ENCODE measurements around the gene TBX1. TPM values are rescaled to one million over a fixed set of nuclear protein-coding genes. Genes with fewer than 3 reads are reported as not detected.

The TBX1 gene
- total RNA-seq, 1 experiment from 2014 or later = 12.8 TPM

- no peak for TF ChIP-seq NR2C2 (CRISPR knock-in tag; IDR thresholded peaks at IDR 0.05)
- no peak for TF ChIP-seq SMAD3 (CRISPR knock-in tag; IDR thresholded peaks at IDR 0.05; ENCODE audit: borderline replicate concordance)
- TF ChIP-seq, protein P1, sequence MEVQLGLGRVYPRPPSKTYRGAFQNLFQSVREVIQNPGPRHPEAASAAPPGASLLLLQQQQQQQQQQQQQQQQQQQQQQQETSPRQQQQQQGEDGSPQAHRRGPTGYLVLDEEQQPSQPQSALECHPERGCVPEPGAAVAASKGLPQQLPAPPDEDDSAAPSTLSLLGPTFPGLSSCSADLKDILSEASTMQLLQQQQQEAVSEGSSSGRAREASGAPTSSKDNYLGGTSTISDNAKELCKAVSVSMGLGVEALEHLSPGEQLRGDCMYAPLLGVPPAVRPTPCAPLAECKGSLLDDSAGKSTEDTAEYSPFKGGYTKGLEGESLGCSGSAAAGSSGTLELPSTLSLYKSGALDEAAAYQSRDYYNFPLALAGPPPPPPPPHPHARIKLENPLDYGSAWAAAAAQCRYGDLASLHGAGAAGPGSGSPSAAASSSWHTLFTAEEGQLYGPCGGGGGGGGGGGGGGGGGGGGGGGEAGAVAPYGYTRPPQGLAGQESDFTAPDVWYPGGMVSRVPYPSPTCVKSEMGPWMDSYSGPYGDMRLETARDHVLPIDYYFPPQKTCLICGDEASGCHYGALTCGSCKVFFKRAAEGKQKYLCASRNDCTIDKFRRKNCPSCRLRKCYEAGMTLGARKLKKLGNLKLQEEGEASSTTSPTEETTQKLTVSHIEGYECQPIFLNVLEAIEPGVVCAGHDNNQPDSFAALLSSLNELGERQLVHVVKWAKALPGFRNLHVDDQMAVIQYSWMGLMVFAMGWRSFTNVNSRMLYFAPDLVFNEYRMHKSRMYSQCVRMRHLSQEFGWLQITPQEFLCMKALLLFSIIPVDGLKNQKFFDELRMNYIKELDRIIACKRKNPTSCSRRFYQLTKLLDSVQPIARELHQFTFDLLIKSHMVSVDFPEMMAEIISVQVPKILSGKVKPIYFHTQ (CRISPR knock-in tag; IDR thresholded peaks at IDR 0.05) = no peak
- TF ChIP-seq HMGA2 (CRISPR knock-in tag; IDR thresholded peaks at IDR 0.05) = no peak
Observed at GRCh38 chr22:19815823-19816290, 55.3 kb downstream of the TBX1 start (continued).

GRCh38 chr22:19816372-19817119, 56.0 kb downstream of the TBX1 start:
- ATAC-seq (no peak), DNase-seq (ENCODE audit: low spot score) (no peak)
- H3K36me3 Mint-ChIP-seq = no peaks in the 10 kb centered on the region
- ChIA-PET POLR2A (no interaction called here), CTCF (no interaction called here)
- H3K27me3 Mint-ChIP-seq (ENCODE audit: low read depth) = no peaks in the 10 kb centered on the region; the same call in 1 of the 2 replicates
- no peaks in the 10 kb centered on the region for H3K9me3 Mint-ChIP-seq
- no peaks in the 10 kb centered on the region for H3K4me1 Mint-ChIP-seq
- TF ChIP-seq ARID4B (CRISPR knock-in tag; IDR thresholded peaks at IDR 0.05; ENCODE audit: borderline replicate concordance) (no peak), NR1H2 (CRISPR knock-in tag; IDR thresholded peaks at IDR 0.05) (no peak), ZNF219 (CRISPR knock-in tag; IDR thresholded peaks at IDR 0.05; ENCODE audit: borderline replicate concordance) (no peak), NFE2L1 (CRISPR knock-in tag; IDR thresholded peaks at IDR 0.05) (no peak), PRRX2 (CRISPR knock-in tag; IDR thresholded peaks at IDR 0.05) (no peak), SP1 (CRISPR knock-in tag; conservative IDR thresholded peaks at IDR 0.05) (no peak), ZNF416 (CRISPR knock-in tag; IDR thresholded peaks at IDR 0.05) (no peak), JUN (CRISPR knock-in tag; IDR thresholded peaks at IDR 0.05) (no peak), SMAD4 (CRISPR knock-in tag; IDR thresholded peaks at IDR 0.05) (no peak), ZNF512 (CRISPR knock-in tag; IDR thresholded peaks at IDR 0.05; ENCODE audit: borderline replicate concordance) (no peak), MAX (CRISPR knock-in tag; IDR thresholded peaks at IDR 0.05) (no peak), FOXP1 (CRISPR knock-in tag; IDR thresholded peaks at IDR 0.05; ENCODE audit: borderline replicate concordance) (no peak)
- H3K4me3 Mint-ChIP-seq = no peak overlapping the region
- peak overlapping the region; percentile 81 for H3K27ac Mint-ChIP-seq

Other genes starting within 250 kb of the TBX1 start
- 1.0 to 1.9 TPM (median 1.5 TPM) in 3 replicates for gene CLDN5, start 236.4 kb upstream of the TBX1 start, total RNA-seq (2021)
- gene SEPTIN5, start 46.3 kb upstream of the TBX1 start, total RNA-seq (2021) = 12.6 to 22.4 TPM (median 15.2 TPM) in 3 replicates
- gene GP1BB, start 37.2 kb upstream of the TBX1 start, total RNA-seq (2021) = 1.4 to 4.3 TPM (median 3.3 TPM) in 3 replicates
- 18.0 to 21.7 TPM (median 19.4 TPM) in 3 replicates for gene GNB1L, start 94.1 kb downstream of the TBX1 start, total RNA-seq (2021)
- gene RTL10, start 94.1 kb downstream of the TBX1 start, total RNA-seq (2021) = 19.2 to 21.5 TPM (median 20.6 TPM) in 3 replicates
- 30.8 to 38.0 TPM (median 36.1 TPM) in 3 replicates for gene COMT, start 181.0 kb downstream of the TBX1 start, total RNA-seq (2021)
- 15.9 to 18.8 TPM (median 18.8 TPM) in 3 replicates for gene TXNRD2, start 181.0 kb downstream of the TBX1 start, total RNA-seq (2021)

All from WTC11 (cell line).